Subcutaneous adipose tissue (tissue), 4 donors: ENCODE measurements around the gene RBM20. TPM values are rescaled to one million over a fixed set of nuclear protein-coding genes. Genes with fewer than 3 reads are reported as not detected.

Source experiments
- small RNA-seq: library from RNA; depleted of rRNA; stranded (forward); fragments of <200 nt; gene quantifications from one replicate; pipeline ENCODE3, GENCODE V24; 2016
- total RNA-seq, 4 donors: library from RNA; depleted of rRNA; stranded (reverse); fragments of >200 nt; gene quantifications; one replicate each; pipeline ENCODE4 v1.1.0, GENCODE V29; 2016
- TF ChIP-seq, protein P1 (sequence below): fragments of 450-650 bp; IDR thresholded peaks from one replicate; pipeline ENCODE4 v1.5.1; 2016; ENCODE audit warnings: low read depth, mild to moderate bottlenecking, control low read depth, antibody characterized with exemption, moderate library complexity

The RBM20 gene
- total RNA-seq, 4 donors from 2014 or later = 0.88 to 10.3 (median 3.5) TPM

DNA sequence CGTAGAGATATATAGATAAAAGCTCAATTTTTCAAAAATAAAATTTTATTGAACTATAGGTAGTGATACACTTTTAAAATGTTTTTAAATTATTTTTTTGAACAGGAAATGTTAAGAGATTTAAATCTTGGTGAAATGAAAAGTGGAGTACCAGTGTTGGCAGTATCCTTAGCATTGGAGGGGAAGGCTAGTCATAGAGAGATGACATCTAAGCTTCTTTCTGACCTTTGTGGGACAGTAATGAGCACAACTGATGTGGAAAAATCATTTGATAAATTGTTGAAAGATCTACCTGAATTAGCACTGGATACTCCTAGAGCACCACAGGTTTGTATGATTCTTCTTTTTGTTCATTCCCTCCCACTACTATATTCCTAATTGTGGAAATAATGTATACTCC, 243.4 kb downstream of the RBM20 start:
- TF ChIP-seq, protein P1, sequence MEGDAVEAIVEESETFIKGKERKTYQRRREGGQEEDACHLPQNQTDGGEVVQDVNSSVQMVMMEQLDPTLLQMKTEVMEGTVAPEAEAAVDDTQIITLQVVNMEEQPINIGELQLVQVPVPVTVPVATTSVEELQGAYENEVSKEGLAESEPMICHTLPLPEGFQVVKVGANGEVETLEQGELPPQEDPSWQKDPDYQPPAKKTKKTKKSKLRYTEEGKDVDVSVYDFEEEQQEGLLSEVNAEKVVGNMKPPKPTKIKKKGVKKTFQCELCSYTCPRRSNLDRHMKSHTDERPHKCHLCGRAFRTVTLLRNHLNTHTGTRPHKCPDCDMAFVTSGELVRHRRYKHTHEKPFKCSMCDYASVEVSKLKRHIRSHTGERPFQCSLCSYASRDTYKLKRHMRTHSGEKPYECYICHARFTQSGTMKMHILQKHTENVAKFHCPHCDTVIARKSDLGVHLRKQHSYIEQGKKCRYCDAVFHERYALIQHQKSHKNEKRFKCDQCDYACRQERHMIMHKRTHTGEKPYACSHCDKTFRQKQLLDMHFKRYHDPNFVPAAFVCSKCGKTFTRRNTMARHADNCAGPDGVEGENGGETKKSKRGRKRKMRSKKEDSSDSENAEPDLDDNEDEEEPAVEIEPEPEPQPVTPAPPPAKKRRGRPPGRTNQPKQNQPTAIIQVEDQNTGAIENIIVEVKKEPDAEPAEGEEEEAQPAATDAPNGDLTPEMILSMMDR = no peak

Small RNAs within 50 kb of the gene (small RNA-seq; reads per million reads assigned to genes)
- gene RF00019 (0.49 reads per million), gene RN7SKP288 (not detected), gene RNA5SP327 (not detected)

Other genes starting within 250 kb of the RBM20 start
- 10 to 100 TPM in 1 of 4 donors, 1 to 10 TPM in 3; 4.8 to 10.8 (median 8.1) TPM for gene DUSP5, start 146.4 kb upstream of the RBM20 start, total RNA-seq
- gene SMC3, start 76.6 kb upstream of the RBM20 start, total RNA-seq = 10 to 100 TPM; 28.0 to 39.1 (median 31.1) TPM
- 100 to 1,000 TPM; 131 to 202 (median 172) TPM for gene PDCD4, start 227.6 kb downstream of the RBM20 start, total RNA-seq